ENCODE results near the gene ZNF24. TPM values are rescaled to one million over a fixed set of nuclear protein-coding genes. Genes with fewer than 3 reads are reported as not detected.

ZNF24 gene
- total RNA-seq, 1 experiment from 2014 or later: 54.7 TPM

- intact Hi-C loops (cut with micrococcal nuclease): no loop called here
- Histone ChIP-seq H3K4me3 (replicated peaks in 1 of 2; ENCODE audit: low read depth in 1 of 2, low read length in 2 of 2) (no peak overlapping the region), H3K27ac (ENCODE audit: low read depth, low read length) (no peak overlapping the region), H4K20me1 (ENCODE audit: insufficient read depth) (no peaks in the 10 kb centered on the region), H3K36me3 (ENCODE audit: control insufficient read depth in 1 of 2, insufficient read depth in 2 of 2, low read length in 2 of 2) (0 out of 4 replicates have a peak, but pooled peaks cover 0 to under 1% of the 10 kb centered on the region in 2 experiments), H3K4me1 (ENCODE audit: control insufficient read depth in 1 of 2, insufficient read depth in 2 of 2, low read length in 2 of 2) (no peaks in the 10 kb centered on the region), H3K4me2 (ENCODE audit: low read length) (no peak overlapping the region), H2AFZ (ENCODE audit: low read depth, low read length, poor library complexity, severe bottlenecking) (no peak overlapping the region), H3K27me3 (ENCODE audit: insufficient read depth, low read length) (no peaks in the 10 kb centered on the region), H3K9me3 (ENCODE audit: control insufficient read depth in 1 of 2, insufficient read depth in 1 of 2, low read depth in 1 of 2, low read length in 2 of 2) (no peaks in the 10 kb centered on the region), H3K9me2 (ENCODE audit: insufficient read depth) (no peaks in the 10 kb centered on the region; the same call in 1 of the 2 replicates), H3K79me2 (ENCODE audit: insufficient read depth, low read length) (no peaks in the 10 kb centered on the region), H3K9ac (ENCODE audit: low read length) (no peak overlapping the region)
- DNase-seq (ENCODE audit: low read depth, low spot score) (no peak), ATAC-seq (no peak)
- ChIA-PET RAD21 (ENCODE audit: low non-redundant PET in 1 of 2, low total read pairs in 2 of 2, uncharacterized antibody in 2 of 2, unreplicated experiment in 2 of 2) (interaction anchor here in 1 of 2 experiments (0.6 kb wide), 1 partner anchor 17 kb away, joined by 4 read pairs; the partner anchor contains the start of gene ZNF24), POLR2A (no interaction called here), CTCF (no interaction called here)
- TF ChIP-seq ATF3 (IDR thresholded peaks at IDR 0.05): no peak
- no peak for TF ChIP-seq ELF1 (IDR thresholded peaks at IDR 0.05; ENCODE audit: borderline replicate concordance, low read depth)
- TF ChIP-seq FOSL1 (IDR thresholded peaks at IDR 0.05; ENCODE audit: low read depth): no peak
- no peak for TF ChIP-seq CEBPB (IDR thresholded peaks at IDR 0.05; ENCODE audit: low read depth)
- no peak for TF ChIP-seq POLR2AphosphoS5 (IDR thresholded peaks at IDR 0.05; ENCODE audit: low read depth, low read length)
- TF ChIP-seq RAD21 (IDR thresholded peaks at IDR 0.05; ENCODE audit: low read depth): no peak
- TF ChIP-seq ZNF274 (IDR thresholded peaks at IDR 0.05; ENCODE audit: low read depth, low read length): no peak
- no peak for TF ChIP-seq POLR2A (IDR thresholded peaks at IDR 0.05; ENCODE audit: borderline replicate concordance, extremely low read depth, insufficient read depth, insufficient read length)
- TF ChIP-seq EGR1 (IDR thresholded peaks at IDR 0.05; ENCODE audit: low read depth): no peak
- TF ChIP-seq JUND (IDR thresholded peaks at IDR 0.05): no peak
- TF ChIP-seq REST (IDR thresholded peaks at IDR 0.05; ENCODE audit: low read depth): no peak
- TF ChIP-seq ZFX (IDR thresholded peaks at IDR 0.05): no peak
- no peak for TF ChIP-seq SRF (IDR thresholded peaks at IDR 0.05; ENCODE audit: low read depth)
- TF ChIP-seq YY1 (IDR thresholded peaks at IDR 0.05; ENCODE audit: extremely low read depth, insufficient replicate concordance, low read depth, low read length): no peak
- no peak for TF ChIP-seq SP1 (IDR thresholded peaks at IDR 0.05; ENCODE audit: low read depth)
- BruUV-seq (replicated peaks): no TSS peak
Observed at GRCh38 chr18:35326695-35327387, 17.4 kb downstream of the ZNF24 start.

All from HCT116 (cell line).